ENCODE results near the gene PLEKHG1.

GRCh38 chr6:150632785-150633485, 33.2 kb downstream of the PLEKHG1 start:
- TF ChIP-seq CTCF (IDR thresholded peaks at IDR 0.05; ENCODE audit: low read length) (no peak), EZH2 (IDR thresholded peaks at IDR 0.05; ENCODE audit: borderline replicate concordance, low read length) (no peak)
